Fibroblast of gingiva (primary cell): ENCODE measurements around the gene C19orf38.
A peak's percentile ranks its signal among the peaks of the same experiment; 100 is the strongest.
"Not testable (repeated sequence)": the region's sequence is repeated elsewhere in the genome, so short reads cannot be mapped to it uniquely, and the experiment has no call there.

Source experiments
- DNase-seq: peaks from one replicate; pipeline ENCODE4 v3.0.0-alpha.2; 2011; ENCODE audit warnings: low read depth

Gene C19orf38

GRCh38 chr19:10852098-10852800 is 4.0 kb downstream of the C19orf38 start:
- DNase-seq: peak; percentile 51

- no peak for DNase-seq
These were observed 4.7 kb downstream of the C19orf38 start for GRCh38 chr19:10852941-10853340.

- DNase-seq: no peak
These were observed 6.3 kb downstream of the C19orf38 start for GRCh38 chr19:10854350-10855089.

- DNase-seq: no peak
These were observed 7.8 kb downstream of the C19orf38 start for GRCh38 chr19:10855879-10856522.

DNA sequence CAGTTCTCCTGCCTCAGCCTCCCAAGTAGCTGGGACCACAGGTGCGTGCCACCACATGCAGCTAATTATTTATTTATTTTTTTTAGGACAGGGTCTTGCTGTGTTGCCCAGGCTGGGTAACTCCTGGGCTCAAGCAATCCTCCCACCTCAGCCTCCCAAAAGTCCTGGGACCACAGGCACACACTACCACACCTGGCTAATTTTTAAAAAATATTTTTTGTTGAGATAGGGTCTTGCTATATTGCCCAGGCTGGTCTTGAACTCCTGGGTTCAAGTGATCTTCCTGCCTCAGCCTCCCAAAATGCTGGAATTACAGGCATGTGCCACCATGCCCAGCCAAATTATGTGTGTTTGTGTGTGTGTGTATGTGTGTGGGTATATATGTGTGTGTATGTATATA is 8.7 kb downstream of the C19orf38 start:
- not testable (repeated sequence) for DNase-seq

- DNase-seq: no peak
These were observed 10.1 kb downstream of the C19orf38 start for GRCh38 chr19:10858204-10858828.

DNA sequence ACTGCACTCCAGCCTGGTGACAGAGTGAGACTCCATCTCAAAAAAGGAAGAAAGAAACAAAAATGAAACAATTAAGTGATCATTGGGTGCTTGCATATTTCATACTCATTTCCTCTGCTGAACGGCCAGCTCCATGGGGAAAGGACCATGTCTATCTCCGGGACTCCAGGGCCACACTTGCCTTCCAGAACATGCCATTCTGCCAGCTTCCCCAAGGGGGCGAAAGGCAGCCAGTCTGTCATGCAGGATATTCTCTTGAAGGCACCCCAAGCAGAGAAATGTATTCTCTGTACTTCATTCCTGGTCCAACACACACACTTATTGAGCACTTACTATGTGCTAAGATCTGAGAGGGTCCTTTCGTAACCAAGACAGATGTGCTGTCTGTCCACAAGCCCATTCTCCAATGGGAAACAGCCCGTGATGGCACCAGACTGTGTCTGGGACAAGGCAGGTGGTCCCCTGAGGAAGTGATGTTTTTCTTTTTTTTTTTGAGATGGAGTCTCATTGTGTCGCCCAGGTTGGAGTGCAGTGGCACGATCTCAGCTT is 13.0 kb downstream of the C19orf38 start:
- DNase-seq: no peak

GRCh38 chr19:10862561-10863106 is 14.4 kb downstream of the C19orf38 start:
- DNase-seq: no peak

- DNase-seq: no peak
These were observed 15.0 kb downstream of the C19orf38 start for GRCh38 chr19:10863107-10863717.

DNA sequence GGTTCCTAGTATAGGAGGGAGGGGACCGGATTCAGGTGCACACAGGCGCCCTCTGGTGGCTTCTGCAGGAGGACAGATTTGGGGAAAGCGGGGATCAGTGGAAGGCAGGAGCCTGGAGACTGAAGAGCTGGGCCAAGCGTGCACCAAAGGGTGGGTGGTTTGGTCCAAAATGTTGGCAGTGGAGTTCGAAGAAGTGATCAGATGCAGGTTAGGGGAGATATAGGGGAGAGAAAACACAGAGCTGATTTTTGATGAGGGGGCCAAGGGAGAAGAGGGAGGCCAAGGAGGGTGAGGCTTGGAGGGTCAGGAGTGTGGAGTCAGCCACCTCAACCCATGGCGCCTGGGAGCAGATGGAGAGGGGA is 16.3 kb downstream of the C19orf38 start:
- DNase-seq: peak; percentile 61

- no peak for DNase-seq
These were observed 18.3 kb downstream of the C19orf38 start for GRCh38 chr19:10866495-10866894.

GRCh38 chr19:10868872-10869547 is 20.8 kb downstream of the C19orf38 start:
- DNase-seq: no peak

- DNase-seq: not testable (repeated sequence)
These were observed 21.7 kb downstream of the C19orf38 start for GRCh38 chr19:10869872-10870311.

- no peak for DNase-seq
These were observed 22.3 kb downstream of the C19orf38 start for GRCh38 chr19:10870501-10870954.

GRCh38 chr19:10870955-10871603 is 22.9 kb downstream of the C19orf38 start, which contains the start of gene CARM1:
Gene CARM1, plus strand, starts transcription at chr19:10871553. Its CDS starts 150 bp downstream, at chr19:10871703.
- peak; percentile 99 for DNase-seq

DNA sequence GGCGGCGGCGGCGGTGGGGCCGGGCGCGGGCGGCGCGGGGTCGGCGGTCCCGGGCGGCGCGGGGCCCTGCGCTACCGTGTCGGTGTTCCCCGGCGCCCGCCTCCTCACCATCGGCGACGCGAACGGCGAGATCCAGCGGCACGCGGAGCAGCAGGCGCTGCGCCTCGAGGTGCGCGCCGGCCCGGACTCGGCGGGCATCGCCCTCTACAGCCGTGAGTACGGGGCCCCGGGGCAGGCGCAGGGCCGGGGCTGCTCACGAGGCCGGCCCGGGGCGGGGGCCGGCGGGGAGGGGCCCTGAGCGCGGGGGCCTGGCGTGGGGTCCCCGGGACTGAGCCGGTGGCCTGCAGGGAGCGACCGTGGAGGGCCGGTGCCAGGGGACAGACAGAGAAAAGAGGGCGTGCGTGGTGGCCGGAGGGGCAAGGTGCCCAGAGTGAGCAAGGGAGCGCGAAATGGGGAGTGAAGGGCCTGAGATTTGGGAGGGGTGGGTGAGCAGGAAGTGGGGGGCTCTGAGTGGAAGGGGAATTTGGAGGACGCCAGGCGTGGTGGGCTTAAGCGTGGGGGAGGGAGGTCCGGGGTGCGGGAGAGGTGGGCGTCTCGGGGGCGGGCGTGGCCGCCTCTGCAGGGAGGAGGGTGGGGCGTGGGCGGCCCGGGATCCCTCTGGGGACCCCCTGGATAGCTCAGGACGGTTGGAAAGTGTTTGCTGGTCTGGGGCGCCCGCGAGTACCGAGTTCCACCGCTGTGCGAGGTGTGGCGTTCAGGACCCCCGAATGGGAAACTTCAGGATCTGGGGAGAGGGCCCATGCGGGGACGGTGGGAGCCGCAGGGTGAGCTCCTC is 23.7 kb downstream of the C19orf38 start:
- DNase-seq: no peak

GRCh38 chr19:10872546-10873107 is 24.4 kb downstream of the C19orf38 start:
- DNase-seq: no peak

GRCh38 chr19:10874024-10874423 is 25.8 kb downstream of the C19orf38 start:
- DNase-seq: no peak
